ENCODE results near the gene PACS1.
"Not testable (repeated sequence)": the region's sequence is repeated elsewhere in the genome, so short reads cannot be mapped to it uniquely, and the experiment has no call there.

The PACS1 gene

DNA sequence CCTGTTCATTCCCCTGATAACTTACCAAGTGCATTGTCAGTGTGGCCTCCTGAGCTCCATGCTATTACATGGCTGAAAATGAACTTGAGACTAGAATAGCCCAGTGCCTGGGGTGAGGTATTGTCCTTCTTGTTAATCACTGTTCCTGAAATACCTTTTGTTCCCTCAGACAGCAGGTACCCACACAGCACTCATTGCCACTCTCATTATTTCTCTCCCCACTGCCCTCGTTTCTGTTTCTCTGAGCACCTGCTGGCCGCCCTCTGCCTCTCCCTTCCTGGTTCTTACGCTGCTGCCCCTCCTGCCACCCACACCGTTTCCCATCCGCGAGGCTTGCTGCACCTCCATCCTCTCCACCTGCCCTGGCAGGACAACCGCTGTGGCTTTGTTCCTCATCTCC lies 161.5 kb downstream of the PACS1 start:
- no peak for DNase-seq

DNA sequence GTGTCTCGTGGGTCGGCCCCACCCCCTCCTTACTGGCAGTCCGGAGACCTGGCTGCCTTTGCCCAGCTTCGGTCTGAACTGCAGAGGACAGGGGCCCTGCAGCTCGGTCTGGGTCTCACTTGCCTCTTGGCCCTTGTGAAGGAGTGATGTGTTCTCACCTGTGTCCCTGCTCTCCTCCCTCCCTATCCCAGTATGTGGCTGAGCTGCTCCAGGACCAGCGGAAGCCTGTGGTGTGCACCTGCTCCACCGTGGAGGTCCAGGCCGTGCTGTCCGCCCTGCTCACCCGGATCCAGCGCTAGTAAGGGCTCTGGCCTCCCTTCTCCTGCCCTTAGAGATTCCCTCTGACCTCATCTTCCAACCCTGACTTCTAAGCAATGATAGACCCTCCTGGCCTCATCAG lies 162.7 kb downstream of the PACS1 start:
- no peak for DNase-seq

- DNase-seq = no peak
These were observed 163.2 kb downstream of the PACS1 start for GRCh38 chr11:66233301-66233700.

- no peak for DNase-seq
These were observed 165.1 kb downstream of the PACS1 start for GRCh38 chr11:66235141-66235540.

DNA sequence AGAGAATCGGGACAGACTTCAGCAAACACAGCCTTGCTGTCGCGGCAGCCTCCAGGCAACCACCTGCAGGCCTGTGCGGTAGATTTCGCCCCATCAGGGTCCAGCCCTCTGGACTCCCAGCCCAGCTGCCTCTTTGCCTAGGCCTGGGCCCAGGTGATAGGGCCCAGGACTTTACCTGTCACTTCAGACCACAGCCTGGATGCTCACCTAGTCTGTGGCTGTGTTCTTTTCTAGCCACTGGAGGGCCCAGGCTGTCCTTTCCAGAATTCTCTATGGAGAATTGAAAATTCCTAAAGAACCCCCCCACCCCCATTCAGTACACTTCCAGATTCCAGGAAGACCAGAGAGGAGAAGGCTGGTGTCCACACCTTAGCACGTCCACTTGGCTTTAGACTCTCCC lies 167.8 kb downstream of the PACS1 start:
- DNase-seq = no peak

DNA sequence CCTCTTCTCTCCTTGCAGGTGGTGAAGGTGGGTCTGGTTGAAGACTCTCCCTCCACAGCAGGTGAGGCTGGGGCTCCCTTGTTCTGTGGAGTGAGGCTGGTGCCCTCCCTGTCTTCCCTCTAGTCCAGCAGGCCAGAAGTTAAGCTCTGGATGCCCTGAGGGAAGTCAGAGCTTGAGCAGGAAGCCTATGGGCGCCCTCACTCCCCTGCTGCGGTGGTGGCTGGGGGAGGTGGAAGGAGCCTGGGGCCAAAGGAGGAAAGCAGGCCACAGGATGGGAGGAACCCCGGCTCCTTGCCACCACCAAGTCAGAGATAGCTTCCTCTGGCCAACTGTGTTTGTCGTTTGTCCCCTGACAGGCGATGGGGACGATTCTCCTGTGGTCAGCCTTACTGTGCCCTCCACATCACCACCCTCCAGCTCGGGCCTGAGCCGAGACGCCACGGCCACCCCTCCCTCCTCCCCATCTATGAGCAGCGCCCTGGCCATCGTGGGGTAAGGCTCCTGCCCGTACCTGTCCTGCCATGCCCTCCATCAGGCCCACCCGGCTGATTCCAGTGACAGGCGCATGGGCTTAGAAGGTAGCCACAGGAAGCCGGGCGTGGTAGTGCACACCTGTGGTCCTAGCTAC lies 168.8 kb downstream of the PACS1 start:
- DNase-seq = no peak

DNA sequence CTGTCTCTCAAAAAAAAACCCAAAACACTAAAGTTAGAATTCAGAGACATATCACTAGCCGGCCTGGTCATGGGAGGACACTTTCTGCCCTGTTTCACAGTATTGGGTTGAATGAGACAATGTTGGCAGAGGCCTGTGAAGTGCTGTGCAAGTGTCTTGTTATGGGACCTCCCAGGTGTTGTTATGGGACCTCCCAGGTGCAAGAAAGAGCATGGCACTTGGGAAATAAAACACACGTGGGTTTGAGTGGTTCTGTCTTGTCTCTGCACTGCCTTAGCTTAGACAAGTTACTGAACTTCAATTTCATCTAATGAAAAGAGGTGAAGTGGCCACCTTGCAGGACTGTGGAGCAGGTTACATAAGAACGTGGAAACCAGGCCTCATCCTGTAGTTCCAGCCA lies 169.4 kb downstream of the PACS1 start:
- no peak for DNase-seq

- no peak for DNase-seq
These were observed 170.1 kb downstream of the PACS1 start for GRCh38 chr11:66239998-66240780.

DNA sequence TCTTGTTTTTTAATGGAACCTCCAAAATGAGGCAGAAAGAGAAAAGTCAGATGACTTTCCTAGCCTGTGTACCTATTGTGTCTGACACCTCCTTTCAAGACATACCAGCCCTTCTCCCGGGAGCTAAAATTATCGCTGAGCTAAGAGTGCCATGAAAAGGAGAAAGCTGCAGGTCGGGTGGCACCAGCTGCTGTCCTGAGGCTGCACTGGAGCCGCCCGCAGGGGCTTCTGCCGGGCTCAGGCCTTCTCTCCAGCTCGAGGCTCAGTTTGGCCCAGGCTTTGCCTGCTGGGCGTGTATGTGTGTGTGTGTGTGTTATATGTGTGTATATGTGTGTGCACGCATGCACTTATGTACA lies 170.7 kb downstream of the PACS1 start:
- no peak for DNase-seq

- no peak for DNase-seq
These were observed 172.2 kb downstream of the PACS1 start for GRCh38 chr11:66242095-66242765.

DNA sequence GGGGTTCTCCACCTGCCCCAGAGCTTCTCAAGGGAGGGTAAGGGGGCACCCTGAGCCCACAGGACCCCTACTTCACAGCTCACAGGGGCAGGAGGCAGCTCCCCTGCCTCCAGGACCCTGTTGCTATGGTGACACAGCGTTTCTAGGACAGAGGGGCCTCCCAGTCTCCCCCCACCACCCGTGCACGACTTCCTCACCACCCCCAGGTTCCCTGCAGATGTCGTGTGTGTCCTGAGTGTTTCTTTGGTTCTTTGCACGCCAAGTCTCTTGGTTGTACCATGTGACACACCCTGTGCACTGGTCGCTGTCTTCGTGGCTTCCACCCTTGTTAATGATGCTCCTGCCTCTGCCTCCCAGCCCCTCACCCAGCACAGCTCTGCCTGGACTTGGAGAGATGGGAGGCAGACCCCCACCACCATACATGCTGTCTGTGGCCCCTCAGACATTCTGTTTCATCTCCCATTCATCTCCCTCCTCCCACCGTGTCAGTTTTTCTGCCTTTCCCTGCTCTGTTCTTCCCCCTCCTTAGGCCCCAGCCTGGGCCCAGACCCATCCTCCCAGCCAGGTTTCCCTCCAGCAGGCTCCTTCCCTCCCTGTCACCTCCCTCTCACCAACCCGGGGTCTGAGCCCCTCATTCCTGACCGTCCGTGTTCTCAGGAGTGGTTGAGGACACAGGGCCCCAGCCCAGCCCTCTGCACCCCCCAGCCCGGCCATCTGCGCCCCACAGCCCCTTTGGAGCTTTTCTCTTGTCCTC lies 173.9 kb downstream of the PACS1 start:
- DNase-seq = no peak

DNA sequence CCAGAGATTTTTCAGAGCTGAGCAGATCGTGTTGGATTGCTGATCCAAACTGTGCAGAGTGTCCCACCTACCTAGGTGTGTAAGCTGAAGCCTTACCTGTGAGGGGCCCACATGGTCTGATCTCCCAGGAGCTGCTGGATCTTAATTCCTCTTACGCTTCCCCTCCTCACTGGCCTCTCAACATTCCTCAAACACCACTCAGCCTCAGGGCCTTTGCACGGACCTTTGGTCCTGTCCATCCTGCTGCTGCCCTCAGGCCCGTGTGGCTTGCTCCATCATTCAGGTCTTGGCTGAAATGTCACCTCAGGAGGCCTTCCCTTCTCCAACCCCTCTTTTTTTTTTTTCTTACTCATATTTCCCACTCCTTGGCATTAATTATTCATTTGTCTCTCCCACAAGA lies 177.2 kb downstream of the PACS1 start:
- no peak for DNase-seq

DNA sequence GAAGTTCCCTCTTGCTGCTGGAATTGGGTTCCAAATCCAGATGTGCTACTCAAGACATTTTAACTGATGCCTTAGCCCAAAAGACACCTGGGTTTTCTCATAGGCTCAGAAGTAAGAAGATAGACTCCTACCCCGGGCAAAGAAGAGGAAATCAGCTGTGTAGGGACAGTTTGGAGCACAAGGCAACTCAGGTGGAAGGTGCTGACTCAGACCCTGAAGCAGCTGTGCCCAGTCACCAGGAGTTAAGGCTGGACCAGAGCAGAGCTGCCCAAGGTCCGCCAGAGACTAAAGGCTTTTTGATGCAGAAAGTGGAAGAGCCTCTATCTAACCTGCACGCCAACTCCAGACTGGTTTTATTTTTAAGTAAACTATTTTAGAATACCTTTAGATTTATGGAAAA lies 177.7 kb downstream of the PACS1 start:
- DNase-seq = no peak

DNA sequence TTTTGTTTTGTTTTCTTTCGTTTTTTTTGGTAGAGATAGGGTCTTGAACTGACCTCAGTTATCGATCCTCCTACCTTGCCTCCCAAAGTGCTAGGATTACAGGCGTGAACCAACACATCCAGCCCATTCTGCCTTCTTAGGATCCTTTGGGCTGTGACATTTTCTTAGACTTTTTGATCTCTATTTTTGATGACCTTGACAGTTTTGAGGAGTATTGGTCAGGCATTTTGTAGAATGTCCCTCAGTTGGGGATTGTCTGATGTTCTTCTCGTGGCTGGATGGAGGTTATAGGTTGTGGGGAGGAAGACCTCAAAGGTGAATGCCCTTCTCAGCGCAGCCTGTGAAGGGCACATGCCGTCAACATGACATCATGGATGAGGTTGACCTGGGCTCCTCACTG lies 178.8 kb downstream of the PACS1 start:
- no peak for DNase-seq

DNA sequence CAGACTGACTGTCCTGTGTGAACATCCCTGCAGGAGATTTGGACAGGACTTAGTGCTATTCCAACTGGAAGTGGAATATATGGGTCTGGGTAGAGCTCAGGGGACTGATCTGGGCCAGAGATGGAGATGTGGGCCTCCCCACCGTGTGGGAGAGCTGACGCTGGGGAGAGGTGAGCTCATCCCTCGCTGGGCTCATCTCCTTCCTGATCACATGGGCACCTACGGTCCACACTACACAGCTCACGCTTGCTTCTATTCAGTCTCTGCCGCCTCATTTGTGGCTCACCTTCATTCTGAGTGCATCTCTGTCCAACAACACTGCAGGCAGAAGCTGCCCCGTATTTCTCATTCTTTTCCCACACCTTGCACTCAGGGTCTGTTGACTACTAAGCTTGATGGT lies 181.7 kb downstream of the PACS1 start:
- DNase-seq = no peak

- not testable (repeated sequence) for DNase-seq
These were observed 183.0 kb downstream of the PACS1 start for GRCh38 chr11:66253081-66253480.

GRCh38 chr11:66258473-66258893 lies 188.4 kb downstream of the PACS1 start:
- DNase-seq = no peak

- no peak for DNase-seq
These were observed 189.2 kb downstream of the PACS1 start for GRCh38 chr11:66259225-66259624.

GRCh38 chr11:66259956-66260355 lies 189.9 kb downstream of the PACS1 start:
- no peak for DNase-seq

DNA sequence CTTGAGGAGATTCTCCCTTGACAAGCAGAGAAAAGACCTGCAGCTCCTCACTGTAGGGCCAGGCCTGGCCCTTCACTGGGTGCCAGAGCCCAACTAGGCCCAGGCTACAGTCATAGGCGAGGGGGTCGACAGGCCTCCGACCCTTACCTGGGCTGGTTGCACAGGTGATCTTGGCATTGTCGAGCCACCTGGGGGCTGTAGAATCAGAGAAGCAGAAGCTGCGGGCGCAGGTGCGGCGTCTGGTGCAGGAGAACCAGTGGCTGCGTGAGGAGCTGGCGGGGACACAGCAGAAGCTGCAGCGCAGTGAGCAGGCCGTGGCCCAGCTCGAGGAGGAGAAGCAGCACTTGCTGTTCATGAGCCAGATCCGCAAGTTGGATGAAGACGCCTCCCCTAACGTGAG lies 191.5 kb downstream of the PACS1 start:
- DNase-seq = no peak

DNA sequence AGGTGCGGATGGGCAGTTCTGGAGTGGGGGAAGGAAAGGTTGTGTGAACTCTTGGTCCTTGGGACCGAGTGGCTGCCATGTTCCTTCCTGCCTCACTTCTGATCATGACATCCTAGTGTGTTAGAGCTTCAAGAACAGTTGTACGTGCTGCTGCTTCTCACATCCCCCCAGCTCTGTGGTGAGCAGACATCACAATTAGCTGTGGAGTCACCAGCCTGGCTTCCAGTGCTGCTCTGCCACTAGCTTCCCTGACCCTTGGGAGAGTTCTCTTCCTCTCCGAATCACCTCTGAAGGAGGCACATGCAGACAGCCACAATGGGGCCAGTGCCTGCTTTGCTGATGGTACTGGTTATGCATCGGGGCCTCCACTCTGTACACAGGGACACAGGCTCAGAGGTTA lies 192.1 kb downstream of the PACS1 start:
- no peak for DNase-seq

DNA sequence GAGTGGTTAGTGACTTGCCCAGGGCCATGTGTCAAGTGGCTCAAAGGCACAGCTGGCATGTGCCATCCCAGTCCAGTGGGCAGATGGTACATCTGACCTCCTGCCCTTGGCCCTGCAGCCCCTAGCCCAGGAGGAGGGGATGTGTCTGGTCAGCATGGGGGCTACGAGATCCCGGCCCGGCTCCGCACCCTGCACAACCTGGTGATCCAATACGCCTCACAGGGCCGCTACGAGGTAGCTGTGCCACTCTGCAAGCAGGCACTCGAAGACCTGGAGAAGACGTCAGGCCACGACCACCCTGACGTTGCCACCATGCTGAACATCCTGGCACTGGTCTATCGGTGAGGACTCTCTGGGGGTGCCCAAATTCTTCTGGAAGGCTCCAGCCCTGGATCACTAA lies 192.6 kb downstream of the PACS1 start:
- DNase-seq = no peak

DNA sequence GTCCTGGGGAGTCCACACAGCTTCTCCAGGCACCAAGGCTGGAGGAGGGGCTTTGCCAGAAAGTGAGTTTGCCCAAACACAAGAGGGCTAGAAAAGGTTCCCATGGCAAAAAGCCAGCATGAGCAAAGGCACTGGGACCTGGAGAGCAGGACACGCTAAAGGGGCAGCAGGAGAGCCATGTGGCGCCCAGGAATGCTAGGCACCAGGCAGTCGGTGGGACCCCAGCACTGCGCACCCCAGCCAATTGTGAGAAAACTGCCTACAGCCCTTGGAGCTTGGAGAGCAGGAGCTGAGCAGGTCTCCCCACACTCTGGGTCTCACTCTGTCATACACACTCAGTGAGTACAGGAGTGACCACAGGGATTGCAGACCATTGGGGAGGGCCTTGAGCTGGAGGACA lies 193.2 kb downstream of the PACS1 start:
- DNase-seq = no peak

- DNase-seq = no peak
These were observed 193.7 kb downstream of the PACS1 start for GRCh38 chr11:66263785-66264184.

Measured in activated T-cell treated with anti-CD3 and anti-CD28 coated beads for 4 hours (primary cell).